ENCODE data around the gene SOX1. TPM values are rescaled to one million over a fixed set of nuclear protein-coding genes. Genes with fewer than 3 reads are reported as not detected.

Gene SOX1
- total RNA-seq, 1 donor from 2014 or later, result 0.57 TPM

- no peak for TF ChIP-seq CTCF (IDR thresholded peaks at IDR 0.05; ENCODE audit: unreplicated experiment)
- Mint-ChIP-seq H3K9me3 (ENCODE audit: low read depth) (no peaks in the 10 kb centered on the region), H3K27me3 (peaks cover 67% of the 10 kb centered on the region), H3K4me1 (ENCODE audit: low read depth) (peaks cover 1% of the 10 kb centered on the region), H3K4me3 (ENCODE audit: low read depth) (no peak overlapping the region), H3K36me3 (ENCODE audit: insufficient read depth) (no peaks in the 10 kb centered on the region), H3K27ac (peak overlapping the region; percentile 62)
- DNase-seq (ENCODE audit: low spot score, unreplicated experiment), result no peak
Measured at GRCh38 chr13:112069845-112070251, 2.9 kb downstream of the SOX1 start.

- Mint-ChIP-seq H3K9me3 (ENCODE audit: low read depth) (no peaks in the 10 kb centered on the region), H3K36me3 (ENCODE audit: insufficient read depth) (no peaks in the 10 kb centered on the region), H3K27me3 (peaks cover 67% of the 10 kb centered on the region), H3K4me1 (ENCODE audit: low read depth) (peaks cover 1% of the 10 kb centered on the region), H3K27ac (peak overlapping the region; percentile 47), H3K4me3 (ENCODE audit: low read depth) (no peak overlapping the region)
- DNase-seq (ENCODE audit: low spot score, unreplicated experiment), result no peak
- TF ChIP-seq CTCF (IDR thresholded peaks at IDR 0.05; ENCODE audit: unreplicated experiment), result no peak
Measured at GRCh38 chr13:112071102-112071722, 4.3 kb downstream of the SOX1 start.

GRCh38 chr13:112071723-112072533 lies 5.0 kb downstream of the SOX1 start:
- no peak for TF ChIP-seq CTCF (IDR thresholded peaks at IDR 0.05; ENCODE audit: unreplicated experiment)
- no peak for DNase-seq (ENCODE audit: low spot score, unreplicated experiment)
- Mint-ChIP-seq H3K27me3 (peaks cover 71% of the 10 kb centered on the region), H3K4me1 (ENCODE audit: low read depth) (peaks cover 1% of the 10 kb centered on the region), H3K4me3 (ENCODE audit: low read depth) (peak overlapping the region; percentile 37), H3K36me3 (ENCODE audit: insufficient read depth) (no peaks in the 10 kb centered on the region), H3K27ac (peak overlapping the region; percentile 47), H3K9me3 (ENCODE audit: low read depth) (no peaks in the 10 kb centered on the region)

- Mint-ChIP-seq H3K9me3 (ENCODE audit: low read depth) (no peaks in the 10 kb centered on the region), H3K4me1 (ENCODE audit: low read depth) (peaks cover 1% of the 10 kb centered on the region), H3K4me3 (ENCODE audit: low read depth) (no peak overlapping the region), H3K36me3 (ENCODE audit: insufficient read depth) (no peaks in the 10 kb centered on the region), H3K27ac (no peak overlapping the region), H3K27me3 (peaks cover 74% of the 10 kb centered on the region)
- no peak for DNase-seq (ENCODE audit: low spot score, unreplicated experiment)
- TF ChIP-seq CTCF (IDR thresholded peaks at IDR 0.05; ENCODE audit: unreplicated experiment), result no peak
Measured at GRCh38 chr13:112072534-112073244, 5.7 kb downstream of the SOX1 start.

Measured in progenitor cell of endocrine pancreas (in vitro differentiated cells).